ENCODE results near the gene NTF3. TPM values are rescaled to one million over a fixed set of nuclear protein-coding genes. Genes with fewer than 3 reads are reported as not detected.

The NTF3 gene
- total RNA-seq, 1 donor from 2014 or later = 8.9 TPM

DNA sequence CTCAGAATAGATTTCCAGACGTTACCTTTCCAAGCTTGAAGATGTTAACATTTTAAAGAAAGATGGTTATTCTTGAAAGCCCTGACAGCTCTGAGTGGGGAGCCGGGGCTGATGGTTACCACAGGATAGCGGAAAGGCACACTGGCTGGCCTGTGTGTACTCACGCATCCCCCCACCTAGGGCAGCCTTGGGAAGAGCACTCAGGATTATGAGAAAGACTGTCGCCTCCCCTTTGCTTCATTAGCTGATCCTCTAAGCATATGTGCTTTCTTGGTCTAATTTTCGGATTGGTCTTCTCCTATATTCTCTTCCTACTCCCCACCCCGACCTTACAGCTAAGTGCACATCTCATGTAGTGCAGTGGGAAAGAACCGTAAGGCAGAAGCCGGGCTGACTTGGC lies 20.7 kb downstream of the NTF3 start:
- H3K27ac ChIP-seq (ENCODE audit: low read depth, low read length) = no peak overlapping the region
- Mint-ChIP-seq H3K9me3 (ENCODE audit: unreplicated experiment) (peaks cover 3% of the 10 kb centered on the region), H3K27ac (ENCODE audit: unreplicated experiment) (no peak overlapping the region), H3K4me1 (ENCODE audit: low read depth, unreplicated experiment) (peaks cover 17% of the 10 kb centered on the region), H3K27me3 (ENCODE audit: low read depth, unreplicated experiment) (peaks cover 13% of the 10 kb centered on the region), H3K4me3 (ENCODE audit: unreplicated experiment) (no peak overlapping the region), H3K36me3 (ENCODE audit: low read depth, unreplicated experiment) (peaks cover 7% of the 10 kb centered on the region)
- H3K79me2 ChIP-seq (ENCODE audit: insufficient read depth, low read length) = peaks cover 25% of the 10 kb centered on the region
- H4K20me1 ChIP-seq (ENCODE audit: insufficient read depth, low read length) = no peaks in the 10 kb centered on the region
- H3K27me3 ChIP-seq (ENCODE audit: insufficient read depth, low read length) = peaks cover 3% of the 10 kb centered on the region
- DNase-seq (ENCODE audit: low read depth) = no peak
- no peaks in the 10 kb centered on the region for H3K36me3 ChIP-seq (ENCODE audit: insufficient read depth, low read length)
- no peak overlapping the region for H2AFZ ChIP-seq (ENCODE audit: low read depth, low read length)
- H3K4me2 ChIP-seq (ENCODE audit: low read length) = no peak overlapping the region
- H3K9ac ChIP-seq (ENCODE audit: low read length) = no peak overlapping the region
- H3K4me1 ChIP-seq (ENCODE audit: insufficient read depth, low read length) = peaks cover 11% of the 10 kb centered on the region
- TF ChIP-seq, protein P1, sequence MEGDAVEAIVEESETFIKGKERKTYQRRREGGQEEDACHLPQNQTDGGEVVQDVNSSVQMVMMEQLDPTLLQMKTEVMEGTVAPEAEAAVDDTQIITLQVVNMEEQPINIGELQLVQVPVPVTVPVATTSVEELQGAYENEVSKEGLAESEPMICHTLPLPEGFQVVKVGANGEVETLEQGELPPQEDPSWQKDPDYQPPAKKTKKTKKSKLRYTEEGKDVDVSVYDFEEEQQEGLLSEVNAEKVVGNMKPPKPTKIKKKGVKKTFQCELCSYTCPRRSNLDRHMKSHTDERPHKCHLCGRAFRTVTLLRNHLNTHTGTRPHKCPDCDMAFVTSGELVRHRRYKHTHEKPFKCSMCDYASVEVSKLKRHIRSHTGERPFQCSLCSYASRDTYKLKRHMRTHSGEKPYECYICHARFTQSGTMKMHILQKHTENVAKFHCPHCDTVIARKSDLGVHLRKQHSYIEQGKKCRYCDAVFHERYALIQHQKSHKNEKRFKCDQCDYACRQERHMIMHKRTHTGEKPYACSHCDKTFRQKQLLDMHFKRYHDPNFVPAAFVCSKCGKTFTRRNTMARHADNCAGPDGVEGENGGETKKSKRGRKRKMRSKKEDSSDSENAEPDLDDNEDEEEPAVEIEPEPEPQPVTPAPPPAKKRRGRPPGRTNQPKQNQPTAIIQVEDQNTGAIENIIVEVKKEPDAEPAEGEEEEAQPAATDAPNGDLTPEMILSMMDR (IDR thresholded peaks at IDR 0.05; ENCODE audit: insufficient read depth, low read depth, low read length) = no peak
- no peak overlapping the region for H3K4me3 ChIP-seq (ENCODE audit: insufficient read depth, low read depth, low read length)
- no peak for FAIRE-seq
- no peaks in the 10 kb centered on the region for H3K9me3 ChIP-seq (ENCODE audit: insufficient read depth, low read depth, low read length)

DNA sequence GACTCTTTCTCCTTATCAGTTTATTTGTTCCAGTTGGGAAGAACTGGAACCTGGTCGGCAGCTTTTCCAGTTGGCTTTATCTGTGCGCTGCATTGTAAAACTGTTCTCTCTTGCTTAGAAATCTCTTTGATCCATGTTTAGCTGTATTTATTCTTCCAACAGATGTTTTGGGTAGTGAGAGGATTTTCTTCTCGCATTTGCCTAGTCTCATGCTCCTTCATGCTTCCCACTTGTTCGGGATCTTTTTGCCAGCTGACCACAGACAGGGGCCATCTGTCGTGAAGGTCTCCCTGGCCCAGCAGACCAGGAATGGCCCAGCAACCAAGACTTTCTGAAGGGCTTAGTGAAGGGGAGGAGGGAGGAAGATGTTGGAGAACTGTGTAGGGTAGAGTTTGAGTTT lies 21.6 kb downstream of the NTF3 start:
- no peak overlapping the region for H3K4me3 Mint-ChIP-seq (ENCODE audit: unreplicated experiment)
- Histone ChIP-seq H2AFZ (ENCODE audit: low read depth, low read length) (no peak overlapping the region), H3K9ac (ENCODE audit: low read length) (no peak overlapping the region), H3K79me2 (ENCODE audit: insufficient read depth, low read length) (peaks cover 25% of the 10 kb centered on the region), H3K4me3 (ENCODE audit: insufficient read depth, low read depth, low read length) (no peak overlapping the region), H3K36me3 (ENCODE audit: insufficient read depth, low read length) (no peaks in the 10 kb centered on the region), H3K4me1 (ENCODE audit: insufficient read depth, low read length) (peaks cover 17% of the 10 kb centered on the region), H4K20me1 (ENCODE audit: insufficient read depth, low read length) (no peaks in the 10 kb centered on the region), H3K27me3 (ENCODE audit: insufficient read depth, low read length) (peaks cover 3% of the 10 kb centered on the region), H3K9me3 (ENCODE audit: insufficient read depth, low read depth, low read length) (no peaks in the 10 kb centered on the region), H3K27ac (ENCODE audit: low read depth, low read length) (no peak overlapping the region), H3K4me2 (ENCODE audit: low read length) (no peak overlapping the region)
- no peak for FAIRE-seq
- no peak for TF ChIP-seq EZH2 (IDR thresholded peaks at IDR 0.05; ENCODE audit: insufficient read depth, low read length)
- TF ChIP-seq, protein P1 (IDR thresholded peaks at IDR 0.05; ENCODE audit: insufficient read depth, low read depth, low read length) = no peak
- peaks cover 3% of the 10 kb centered on the region for H3K9me3 Mint-ChIP-seq (ENCODE audit: unreplicated experiment)
- H3K27ac Mint-ChIP-seq (ENCODE audit: unreplicated experiment) = no peak overlapping the region
- H3K36me3 Mint-ChIP-seq (ENCODE audit: low read depth, unreplicated experiment) = peaks cover 7% of the 10 kb centered on the region
- peaks cover 24% of the 10 kb centered on the region for H3K4me1 Mint-ChIP-seq (ENCODE audit: low read depth, unreplicated experiment)
- H3K27me3 Mint-ChIP-seq (ENCODE audit: low read depth, unreplicated experiment) = peaks cover 9% of the 10 kb centered on the region
- DNase-seq (ENCODE audit: low read depth) = no peak

DNA sequence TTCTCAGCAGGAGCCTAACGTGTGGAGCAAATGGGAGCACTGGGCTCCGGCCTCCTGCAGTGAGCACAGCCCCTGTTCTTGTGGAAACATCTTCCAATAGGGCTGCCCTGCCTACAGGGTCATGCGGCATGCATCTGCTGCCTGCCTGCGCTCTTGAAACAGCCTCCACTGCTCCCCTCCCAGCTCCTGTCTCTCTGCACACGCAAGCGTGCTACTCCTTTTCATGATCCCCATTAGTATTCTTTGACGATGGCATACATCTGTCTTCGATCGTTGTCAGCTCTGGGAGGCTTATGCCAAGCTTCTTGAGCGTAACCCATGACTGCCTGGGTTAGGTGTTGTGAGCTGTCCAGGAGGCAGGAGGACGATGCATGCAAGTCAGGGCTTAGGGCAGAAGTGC lies 23.1 kb downstream of the NTF3 start:
- H3K79me2 ChIP-seq (ENCODE audit: insufficient read depth, low read length) = peaks cover 25% of the 10 kb centered on the region
- no peaks in the 10 kb centered on the region for H3K27me3 ChIP-seq (ENCODE audit: insufficient read depth, low read length)
- H3K27ac ChIP-seq (ENCODE audit: low read depth, low read length) = no peak overlapping the region
- peaks cover 3% of the 10 kb centered on the region for H3K9me3 Mint-ChIP-seq (ENCODE audit: unreplicated experiment)
- no peak overlapping the region for H3K4me3 ChIP-seq (ENCODE audit: insufficient read depth, low read depth, low read length)
- H3K36me3 ChIP-seq (ENCODE audit: insufficient read depth, low read length) = no peaks in the 10 kb centered on the region
- H3K27ac Mint-ChIP-seq (ENCODE audit: unreplicated experiment) = no peak overlapping the region
- DNase-seq (ENCODE audit: low read depth) (no peak), FAIRE-seq (no peak)
- H3K4me1 Mint-ChIP-seq (ENCODE audit: low read depth, unreplicated experiment) = peaks cover 22% of the 10 kb centered on the region
- no peak overlapping the region for H3K9ac ChIP-seq (ENCODE audit: low read length)
- no peak overlapping the region for H3K4me2 ChIP-seq (ENCODE audit: low read length)
- no peak overlapping the region for H3K4me3 Mint-ChIP-seq (ENCODE audit: unreplicated experiment)
- TF ChIP-seq, protein P1 (IDR thresholded peaks at IDR 0.05; ENCODE audit: insufficient read depth, low read depth, low read length) = no peak
- TF ChIP-seq EZH2 (IDR thresholded peaks at IDR 0.05; ENCODE audit: insufficient read depth, low read length) = no peak
- no peaks in the 10 kb centered on the region for H4K20me1 ChIP-seq (ENCODE audit: insufficient read depth, low read length)
- H3K36me3 Mint-ChIP-seq (ENCODE audit: low read depth, unreplicated experiment) = peaks cover 13% of the 10 kb centered on the region
- no peak overlapping the region for H2AFZ ChIP-seq (ENCODE audit: low read depth, low read length)
- no peaks in the 10 kb centered on the region for H3K9me3 ChIP-seq (ENCODE audit: insufficient read depth, low read depth, low read length)
- peaks cover 3% of the 10 kb centered on the region for H3K27me3 Mint-ChIP-seq (ENCODE audit: low read depth, unreplicated experiment)
- H3K4me1 ChIP-seq (ENCODE audit: insufficient read depth, low read length) = peaks cover 17% of the 10 kb centered on the region

Data from astrocyte (in vitro differentiated cells and primary cell).